BJ (cell line): ENCODE data around the gene ZNF318. TPM values are rescaled to one million over a fixed set of nuclear protein-coding genes. Genes with fewer than 3 reads are reported as not detected.
"Not testable (repeated sequence)": the region's sequence is repeated elsewhere in the genome, so short reads cannot be mapped to it uniquely, and the experiment has no call there.

Experiments
- CTCF ChIA-PET: fragments of 350-600 bp; formaldehyde crosslinking; extraction: SDS; loops from one replicate; lab custom pipeline; 2021; ENCODE audit warnings: antibody characterized with exemption, inconsistent platforms; lab: Yijun Ruan, JAX
- POLR2A ChIA-PET: fragments of 300-600 bp; sonication (Branson Sonifier 250); formaldehyde crosslinking; extraction: SDS; loops from one replicate; lab custom pipeline; 2021; ENCODE audit warnings: antibody characterized with exemption; lab: Charles Lee
- DNase-seq: peaks from one replicate; pipeline ENCODE4 v3.0.0-alpha.2; 2011; ENCODE audit warnings: low read depth
- H3K27me3 ChIP-seq: 2 replicates; pipeline ENCODE4 v1.6.0; 2011; ENCODE audit warnings: low read length; ENCODE audit not compliant: control insufficient read depth, insufficient read depth
- H3K36me3 ChIP-seq: 2 replicates; pipeline ENCODE4 v1.5.1; 2011; ENCODE audit warnings: low read length; ENCODE audit not compliant: control insufficient read depth, insufficient read depth
- H3K4me3 ChIP-seq: 2 replicates; pipeline ENCODE4 v1.5.1; 2011; ENCODE audit warnings: low read depth, mild to moderate bottlenecking, control low read depth, low read length
- polyA plus RNA-seq: library from polyadenylated mRNA; depleted of rRNA; stranded (reverse); fragments of >200 nt; gene quantifications from 2 replicates; pipeline ENCODE4 v1.2.3, GENCODE V29; 2011
- TF ChIP-seq, protein P1 (sequence below): IDR thresholded peaks from 2 replicates; pipeline ENCODE4 v1.5.1; 2011; ENCODE audit warnings: low read depth, mild to moderate bottlenecking, control low read depth, inconsistent platforms, low read length, moderate library complexity; ENCODE audit not compliant: insufficient read depth

Gene ZNF318
- polyA plus RNA-seq, 1 experiment, result 11.5 TPM

DNA sequence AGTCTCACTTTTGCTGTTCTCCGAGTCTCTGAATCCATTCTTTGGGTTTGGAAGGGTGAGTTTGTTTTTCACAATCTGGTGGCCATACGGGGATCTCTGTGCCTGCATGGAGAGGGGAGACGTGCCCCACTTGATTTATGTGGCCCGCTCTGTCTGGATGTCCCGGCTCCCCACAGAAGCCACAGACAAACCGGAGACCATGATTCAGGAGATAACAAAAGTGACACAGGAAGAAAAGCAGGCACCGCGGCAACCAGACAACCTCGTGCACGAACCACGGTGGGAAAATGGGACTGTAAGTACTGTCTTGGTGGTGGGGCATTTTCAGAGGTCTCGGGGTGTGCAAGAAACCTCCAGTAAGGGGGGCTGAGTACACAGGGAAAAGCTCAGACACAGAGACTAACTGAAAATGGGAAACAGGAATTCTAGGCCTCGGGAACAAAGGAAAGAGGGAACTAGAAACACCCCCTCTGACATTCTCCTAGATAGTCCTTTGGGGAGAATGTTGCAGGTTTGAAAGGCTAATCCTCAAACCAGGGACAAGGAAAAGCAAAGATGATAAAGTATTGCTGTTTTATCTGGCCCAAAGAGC lies 22.1 kb upstream of the ZNF318 start:
- Histone ChIP-seq H3K27me3 (peaks cover 1% of the 10 kb centered on the region; the same call in 1 of the 2 replicates), H3K36me3 (no peaks in the 10 kb centered on the region), H3K4me3 (no peak overlapping the region)
- ChIA-PET POLR2A (no interaction called here), CTCF (interaction anchor here (0.9 kb wide), 1 partner anchor 18 kb away, joined by 4 read pairs; no protein-coding TSS in a partner anchor)
- TF ChIP-seq, protein P1, sequence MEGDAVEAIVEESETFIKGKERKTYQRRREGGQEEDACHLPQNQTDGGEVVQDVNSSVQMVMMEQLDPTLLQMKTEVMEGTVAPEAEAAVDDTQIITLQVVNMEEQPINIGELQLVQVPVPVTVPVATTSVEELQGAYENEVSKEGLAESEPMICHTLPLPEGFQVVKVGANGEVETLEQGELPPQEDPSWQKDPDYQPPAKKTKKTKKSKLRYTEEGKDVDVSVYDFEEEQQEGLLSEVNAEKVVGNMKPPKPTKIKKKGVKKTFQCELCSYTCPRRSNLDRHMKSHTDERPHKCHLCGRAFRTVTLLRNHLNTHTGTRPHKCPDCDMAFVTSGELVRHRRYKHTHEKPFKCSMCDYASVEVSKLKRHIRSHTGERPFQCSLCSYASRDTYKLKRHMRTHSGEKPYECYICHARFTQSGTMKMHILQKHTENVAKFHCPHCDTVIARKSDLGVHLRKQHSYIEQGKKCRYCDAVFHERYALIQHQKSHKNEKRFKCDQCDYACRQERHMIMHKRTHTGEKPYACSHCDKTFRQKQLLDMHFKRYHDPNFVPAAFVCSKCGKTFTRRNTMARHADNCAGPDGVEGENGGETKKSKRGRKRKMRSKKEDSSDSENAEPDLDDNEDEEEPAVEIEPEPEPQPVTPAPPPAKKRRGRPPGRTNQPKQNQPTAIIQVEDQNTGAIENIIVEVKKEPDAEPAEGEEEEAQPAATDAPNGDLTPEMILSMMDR, result no peak
- no peak for DNase-seq

DNA sequence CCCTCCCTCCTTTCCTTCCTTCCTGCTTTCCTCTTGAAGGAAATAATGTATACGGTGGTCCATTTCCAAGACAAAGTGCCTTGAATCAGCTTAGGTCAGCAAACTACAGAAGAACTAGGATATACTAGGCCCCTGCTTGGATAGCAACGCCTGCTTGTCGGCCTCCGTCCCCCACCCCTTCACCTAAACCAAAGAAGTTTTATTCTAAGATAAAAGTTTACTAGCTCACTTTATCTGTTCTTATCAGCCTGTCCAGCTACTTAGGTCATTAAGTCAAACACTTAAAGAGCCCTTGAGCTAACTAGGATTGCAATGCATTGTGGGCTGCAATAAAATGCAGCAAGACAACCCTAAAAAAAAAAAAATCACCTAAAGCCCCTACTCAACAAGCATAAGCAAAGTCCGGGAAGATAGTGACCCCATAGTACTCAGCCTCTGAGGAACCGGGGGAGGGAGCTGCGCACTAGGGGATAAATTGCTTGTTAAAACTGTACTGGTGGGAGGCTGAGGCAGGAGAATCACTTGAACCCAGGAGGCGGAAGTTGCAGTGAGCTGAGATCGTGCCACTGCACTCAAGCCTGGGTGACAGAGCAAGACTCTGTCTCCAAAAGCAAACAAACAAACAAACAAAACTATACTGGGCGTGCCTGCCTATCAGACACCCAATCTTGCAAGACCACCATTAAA lies 21.4 kb upstream of the ZNF318 start:
- not testable (repeated sequence) for H3K36me3 ChIP-seq, H3K4me3 ChIP-seq, DNase-seq, H3K27me3 ChIP-seq
- ChIA-PET CTCF (interaction anchor here (0.6 to 0.9 kb wide), 2 partner anchors 8 to 18 kb away, joined by 3 to 4 read pairs; no protein-coding TSS in a partner anchor), POLR2A (interaction anchor here (0.7 kb wide), 1 partner anchor 16 kb away, joined by 5 read pairs; no protein-coding TSS in a partner anchor)

DNA sequence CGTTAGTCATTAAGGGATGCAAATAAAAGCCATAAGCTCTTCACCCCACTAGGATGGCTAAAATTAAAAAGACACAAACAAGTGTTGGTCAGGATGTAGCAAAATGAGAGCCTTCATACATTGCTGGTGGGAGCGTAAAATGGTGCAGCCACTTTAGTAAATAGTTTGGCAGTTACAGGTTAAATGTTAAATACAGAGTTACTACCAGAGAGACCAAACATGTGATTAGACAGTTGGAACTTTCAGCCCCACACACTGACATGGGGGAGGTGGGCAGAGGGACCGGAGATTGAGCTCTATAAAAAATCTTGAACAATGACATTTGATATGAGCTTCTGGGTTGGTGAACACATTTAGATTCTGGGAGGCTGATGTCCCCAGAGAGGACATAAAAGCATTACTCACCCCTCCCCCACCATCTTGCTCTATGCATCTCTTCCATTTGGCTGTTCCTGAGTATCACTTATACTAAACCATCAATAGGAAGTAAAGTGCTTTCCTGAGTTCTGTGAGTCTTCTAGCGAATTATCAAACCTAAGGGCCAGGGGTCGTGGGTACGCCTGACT lies 20.4 kb upstream of the ZNF318 start:
- no peaks in the 10 kb centered on the region for H3K36me3 ChIP-seq
- DNase-seq, result no peak
- peaks cover 1% of the 10 kb centered on the region; the same call in 1 of the 2 replicates for H3K27me3 ChIP-seq
- ChIA-PET POLR2A (interaction anchor here (0.7 kb wide), 1 partner anchor 15 kb away, joined by 5 read pairs; no protein-coding TSS in a partner anchor), CTCF (interaction anchor here (0.6 to 1.2 kb wide), 3 partner anchors 9 to 37 kb away, joined by 3 read pairs; partner anchors contain the start of gene ABCC10)
- TF ChIP-seq, protein P1, result no peak
- no peak overlapping the region for H3K4me3 ChIP-seq

DNA sequence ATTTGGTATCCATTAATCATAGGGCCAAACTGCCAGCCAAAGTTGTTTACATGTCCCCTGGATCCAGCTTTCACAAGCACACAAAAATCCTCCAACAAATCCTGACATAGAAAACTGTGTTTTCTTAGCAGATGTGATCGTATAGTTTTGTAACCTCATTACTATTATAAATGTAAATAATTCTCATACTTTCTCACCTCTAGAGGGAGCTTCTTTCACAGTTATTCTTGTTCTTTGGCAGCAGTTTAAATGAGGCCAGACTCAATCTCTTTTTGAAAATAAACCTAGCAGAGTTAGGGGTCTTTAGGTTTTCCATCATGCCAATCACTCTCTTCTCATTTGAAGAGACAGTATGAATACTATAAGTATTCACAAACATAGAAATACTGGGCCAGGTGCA lies 17.0 kb upstream of the ZNF318 start:
- Histone ChIP-seq H3K4me3 (no peak overlapping the region), H3K36me3 (no peaks in the 10 kb centered on the region), H3K27me3 (no peaks in the 10 kb centered on the region)
- CTCF ChIA-PET, result no interaction called here
- TF ChIP-seq, protein P1, result no peak
- POLR2A ChIA-PET, result no interaction called here
- no peak for DNase-seq

DNA sequence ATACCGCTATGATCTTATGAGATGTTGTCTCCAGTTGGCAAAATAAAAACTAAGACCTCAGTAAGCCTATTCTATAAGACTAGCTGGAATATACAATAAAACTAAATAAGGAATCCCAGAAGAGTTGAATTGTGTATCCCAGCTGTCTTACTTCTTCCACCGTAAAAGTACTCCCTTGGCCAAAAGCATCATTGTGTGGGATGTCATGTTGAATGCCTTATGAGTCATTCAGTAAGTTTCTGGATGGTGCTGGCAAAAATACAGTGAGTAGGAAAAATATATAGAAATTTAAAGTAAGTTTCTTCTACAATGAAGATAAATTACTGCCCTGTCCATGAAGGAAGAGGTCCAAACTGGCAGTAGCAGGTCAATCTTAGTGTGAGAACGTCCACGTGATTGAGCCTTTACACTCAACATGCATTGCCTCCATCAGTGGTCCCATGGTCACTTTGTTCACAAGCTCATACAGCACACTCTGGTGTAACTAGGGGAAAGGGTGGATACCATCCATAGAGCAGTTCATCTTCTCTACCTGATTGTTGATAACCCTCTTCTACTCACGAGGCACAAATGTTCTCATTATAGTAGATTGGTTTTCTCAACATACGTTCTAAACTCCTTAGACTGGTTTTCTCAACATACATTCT lies 13.7 kb upstream of the ZNF318 start:
- DNase-seq, result no peak
- ChIA-PET CTCF (interaction anchor here (1.6 kb wide), 1 partner anchor 12 kb away, joined by 4 read pairs; no protein-coding TSS in a partner anchor), POLR2A (no interaction called here)
- no peaks in the 10 kb centered on the region for H3K36me3 ChIP-seq
- peaks cover 2% of the 10 kb centered on the region; the same call in 1 of the 2 replicates for H3K27me3 ChIP-seq
- TF ChIP-seq, protein P1, result no peak
- no peak overlapping the region for H3K4me3 ChIP-seq

DNA sequence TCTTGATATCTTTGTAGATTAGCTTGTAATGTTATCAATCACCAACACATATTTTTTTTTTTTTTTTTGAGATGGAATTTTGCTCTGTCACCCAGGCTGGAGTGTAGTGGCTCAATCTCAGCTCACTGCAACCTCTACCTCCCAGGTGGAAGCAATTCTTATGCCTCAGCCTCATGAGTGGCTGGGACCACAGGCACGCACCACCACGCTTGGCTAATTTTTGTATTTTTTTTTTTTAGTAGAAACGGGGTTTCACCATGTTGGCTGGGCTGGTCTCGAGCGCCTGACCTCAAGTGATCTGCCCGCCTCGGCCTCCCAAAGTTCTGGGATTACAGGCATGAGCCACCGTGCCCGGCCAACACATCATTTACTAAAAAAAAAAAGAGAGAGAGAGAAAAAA lies 11.4 kb upstream of the ZNF318 start:
- CTCF ChIA-PET, result interaction anchor here (0.6 to 2.2 kb wide), 2 partner anchors 11 to 121 kb away, joined by 3 to 9 read pairs; partner anchors contain the start of gene ZNF318
- H3K4me3 ChIP-seq, H3K36me3 ChIP-seq, H3K27me3 ChIP-seq, POLR2A ChIA-PET, DNase-seq: not testable (repeated sequence)
